ENCODE results near the gene AARS2. TPM values are rescaled to one million over a fixed set of nuclear protein-coding genes. Genes with fewer than 3 reads are reported as not detected.

AARS2 gene
- total and polyA plus RNA-seq, 7 donors: 2.2 to 7.4 (median 4.4) TPM

GRCh38 chr6:44301106-44301505 is 12.0 kb downstream of the AARS2 start:
- DNase-seq (peak in 1 of 2 donors; percentile 20), ATAC-seq (no peak)
- Histone ChIP-seq H3K4me3 (no peak overlapping the region), H3K4me1 (peaks cover 10% of the 10 kb centered on the region), H3K36me3 (ENCODE audit: insufficient read depth in 1 of 2, low read depth in 1 of 2) (peaks cover 4 to 59% of the 10 kb centered on the region in 2 donors), H3K9me3 (no peaks in the 10 kb centered on the region), H3K27me3 (ENCODE audit: insufficient read depth in 3 of 3, low read length in 2 of 3) (peaks cover 0 to 21% (median 12%) of the 10 kb centered on the region in 3 donors), H3K27ac (no peak overlapping the region)
- no peak for TF ChIP-seq CTCF (IDR thresholded peaks at IDR 0.05)
- intact Hi-C loops (cut with DNase I): no loop called here
- 86 to 93% (median 90%) methylated on average over 8 of the region's 8 CpGs for whole genome bisulfite sequencing, 3 donors

- DNase-seq (peak in 1 of 2 donors; percentile 39), ATAC-seq (no peak)
- TF ChIP-seq CTCF (IDR thresholded peaks at IDR 0.05): no peak
- peaks cover 3 to 52% of the 10 kb centered on the region in 2 donors for H3K36me3 ChIP-seq (ENCODE audit: insufficient read depth in 1 of 2, low read depth in 1 of 2)
- 82 to 89% (median 87%) methylated on average over 7 of the region's 7 CpGs for WGBS, 3 donors
- intact Hi-C loops (cut with DNase I): no loop called here
- no peak overlapping the region for H3K27ac ChIP-seq
- no peaks in the 10 kb centered on the region for H3K9me3 ChIP-seq
- peaks cover 0 to 21% (median 12%) of the 10 kb centered on the region in 3 donors for H3K27me3 ChIP-seq (ENCODE audit: insufficient read depth in 3 of 3, low read length in 2 of 3)
- H3K4me1 ChIP-seq: peaks cover 10% of the 10 kb centered on the region
- H3K4me3 ChIP-seq: no peak overlapping the region
Observed at GRCh38 chr6:44300292-44300823, 12.8 kb downstream of the AARS2 start.

- Histone ChIP-seq H3K9me3 (no peaks in the 10 kb centered on the region), H3K4me1 (peaks cover 10% of the 10 kb centered on the region), H3K27ac (no peak overlapping the region), H3K27me3 (ENCODE audit: insufficient read depth in 3 of 3, low read length in 2 of 3) (peaks cover 0 to 24% (median 12%) of the 10 kb centered on the region in 3 donors), H3K4me3 (no peak overlapping the region), H3K36me3 (ENCODE audit: insufficient read depth in 1 of 2, low read depth in 1 of 2) (peaks cover 0 to 37% of the 10 kb centered on the region in 2 donors)
- DNase-seq (no peak), ATAC-seq (no peak)
- TF ChIP-seq CTCF (IDR thresholded peaks at IDR 0.05): no peak
- intact Hi-C loops (cut with DNase I): no loop called here
- 76 to 79% (median 78%) methylated on average over 3 of the region's 3 CpGs for WGBS, 3 donors
Observed at GRCh38 chr6:44298864-44299263, 14.3 kb downstream of the AARS2 start.

DNA sequence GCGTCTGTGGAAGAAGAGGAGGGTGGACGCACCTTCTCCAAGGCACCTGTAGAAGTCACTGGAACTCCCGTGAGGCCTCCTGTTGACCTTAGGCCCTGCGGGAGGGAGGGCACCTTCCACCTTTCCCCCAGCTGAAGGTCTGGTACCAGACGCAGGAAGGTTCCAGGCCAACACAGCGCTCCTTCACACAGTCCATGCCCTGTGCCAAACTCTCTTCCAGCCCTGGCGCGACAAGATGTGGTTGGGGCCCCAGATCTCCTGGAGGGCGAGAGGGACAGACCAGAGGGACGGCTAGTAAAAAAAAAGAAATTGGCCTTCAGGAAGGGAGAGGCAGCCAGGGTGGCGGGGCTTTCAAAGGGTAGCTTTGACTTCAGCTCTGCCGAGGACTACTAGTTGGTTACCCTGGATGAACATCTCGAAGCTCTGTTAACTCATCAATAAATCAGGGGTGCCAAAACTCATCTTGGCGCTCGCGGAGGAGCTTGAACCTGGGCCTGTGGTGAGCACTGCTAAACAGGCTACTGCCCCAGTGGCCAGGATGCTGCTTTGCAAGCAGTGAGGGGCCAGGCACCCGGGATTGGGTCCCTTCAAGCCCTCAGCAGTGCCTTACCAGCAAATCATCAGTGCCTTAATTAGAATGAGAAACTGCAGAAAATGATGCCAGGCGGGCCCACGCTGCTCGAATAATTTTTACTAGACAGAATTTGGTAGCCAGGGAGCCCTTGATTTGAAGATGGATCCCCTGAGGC is 14.9 kb downstream of the AARS2 start:
- ATAC-seq: peak in 2 of 4 donors; percentile 29 to 33
- H3K4me3 ChIP-seq: peak overlapping the region; percentile 70

More for the DNA sequence above, 14.9 kb downstream of the AARS2 start:
- intact Hi-C loops (cut with DNase I): no loop called here
- Histone ChIP-seq H3K27ac (no peak overlapping the region), H3K36me3 (ENCODE audit: insufficient read depth in 1 of 2, low read depth in 1 of 2) (peaks cover 0 to 30% of the 10 kb centered on the region in 2 donors), H3K9me3 (no peaks in the 10 kb centered on the region), H3K4me1 (peaks cover 10% of the 10 kb centered on the region), H3K27me3 (ENCODE audit: insufficient read depth in 3 of 3, low read length in 2 of 3) (peaks cover 0 to 30% (median 12%) of the 10 kb centered on the region in 3 donors)
- WGBS, 3 donors: 27 to 28% (median 27%) methylated on average over 20 of the region's 20 CpGs
- DNase-seq: no peak
- no peak for TF ChIP-seq CTCF (IDR thresholded peaks at IDR 0.05)
